WTC11 (cell line): ENCODE results near the gene SUPT5H. TPM values are rescaled to one million over a fixed set of nuclear protein-coding genes. Genes with fewer than 3 reads are reported as not detected.
A peak's percentile ranks its signal among the peaks of the same experiment; 100 is the strongest.

Experiments used
- ATAC-seq: fragments of 200-7000 bp; cut with Tn5 transposase; 2 replicates; pipeline ENCODE4 v1.10.0; 2021; ENCODE audit warnings: mild to moderate bottlenecking, moderate library complexity
- CTCF ChIA-PET: fragments of 300-600 bp; sonication (Branson Sonifier 250); formaldehyde crosslinking; loops from one replicate; lab custom pipeline; 2021; ENCODE audit warnings: antibody characterized with exemption; lab: Charles Lee
- POLR2A ChIA-PET: fragments of 350-600 bp; sonication (Branson Sonifier 250); formaldehyde crosslinking; loops from one replicate; lab custom pipeline; 2021; ENCODE audit warnings: antibody characterized with exemption; lab: Charles Lee
- DNase-seq: peaks from one replicate; pipeline ENCODE4 v3.0.0; 2021; ENCODE audit warnings: low spot score
- H3K27ac Mint-ChIP-seq: 2 replicates; pipeline ENCODE4 v1.8.0; 2021; ENCODE audit warnings: mixed read lengths
- H3K27me3 Mint-ChIP-seq: 2 replicates; pipeline ENCODE4 v1.8.0; 2021; ENCODE audit warnings: low read depth, mild to moderate bottlenecking, moderate library complexity, mixed read lengths
- H3K36me3 Mint-ChIP-seq: 2 replicates; pipeline ENCODE4 v1.8.0; 2021; ENCODE audit warnings: mixed read lengths
- H3K4me1 Mint-ChIP-seq: 2 replicates; pipeline ENCODE4 v1.8.0; 2022; ENCODE audit warnings: mixed read lengths
- H3K4me3 Mint-ChIP-seq: 2 replicates; pipeline ENCODE4 v1.8.0; 2021; ENCODE audit warnings: mild to moderate bottlenecking, moderate library complexity, mixed read lengths
- H3K9me3 Mint-ChIP-seq: 2 replicates; pipeline ENCODE4 v1.8.0; 2021; ENCODE audit warnings: mixed read lengths
- CDX4 ChIP-seq: fragments of 250-450 bp; sonication (Bioruptor Pico); IDR thresholded peaks from 2 replicates; pipeline ENCODE4 v1.9.0; 2021; ENCODE audit warnings: moderate library complexity, mild to moderate bottlenecking, inconsistent platforms, borderline replicate concordance
- CREM ChIP-seq: sonication (generic); formaldehyde crosslinking; IDR thresholded peaks from 2 replicates; pipeline ENCODE4 v1.8.1; 2022; ENCODE audit warnings: mild to moderate bottlenecking, missing genetic modification reagents, moderate library complexity
- CTCF ChIP-seq: fragments of 200-600 bp; IDR thresholded peaks from 2 replicates; pipeline ENCODE4 v1.8.0; 2022; ENCODE audit warnings: antibody characterized with exemption
- ERG ChIP-seq: fragments of 250-450 bp; sonication (Bioruptor Pico); IDR thresholded peaks from 2 replicates; pipeline ENCODE4 v1.8.0; 2021; ENCODE audit warnings: mild to moderate bottlenecking
- GTF2I ChIP-seq: fragments of 250-450 bp; sonication (Bioruptor Pico); conservative IDR thresholded peaks from 2 replicates; pipeline ENCODE4 v1.4.0; 2021; ENCODE audit warnings: mild to moderate bottlenecking
- HMGA2 ChIP-seq: fragments of 250-450 bp; sonication (Bioruptor Pico); IDR thresholded peaks from 2 replicates; pipeline ENCODE4 v1.4.0; 2021; ENCODE audit warnings: mild to moderate bottlenecking, moderate library complexity
- IRF2 ChIP-seq: sonication (generic); formaldehyde crosslinking; IDR thresholded peaks from 2 replicates; pipeline ENCODE4 v1.8.0; 2022; ENCODE audit warnings: low read depth, missing genetic modification reagents, borderline replicate concordance
- KAT7 ChIP-seq: sonication (generic); formaldehyde crosslinking; IDR thresholded peaks from 2 replicates; pipeline ENCODE4 v1.8.1; 2023; ENCODE audit warnings: missing genetic modification reagents, mild to moderate bottlenecking, borderline replicate concordance
- MAX ChIP-seq: sonication (generic); formaldehyde crosslinking; IDR thresholded peaks from 2 replicates; pipeline ENCODE4 v1.8.0; 2022; ENCODE audit warnings: mild to moderate bottlenecking, missing genetic modification reagents
- PRRX2 ChIP-seq: fragments of 250-450 bp; sonication (Bioruptor Pico); IDR thresholded peaks from 2 replicates; pipeline ENCODE4 v1.8.0; 2021; ENCODE audit warnings: mild to moderate bottlenecking
- RORB ChIP-seq: fragments of 250-450 bp; sonication (Bioruptor Pico); IDR thresholded peaks from 2 replicates; pipeline ENCODE4 v1.9.0; 2021; ENCODE audit warnings: mild to moderate bottlenecking
- STAT6 ChIP-seq: sonication (generic); formaldehyde crosslinking; conservative IDR thresholded peaks from 2 replicates; pipeline ENCODE4 v1.8.1; 2023; ENCODE audit warnings: mild to moderate bottlenecking, low read depth, missing genetic modification reagents, moderate library complexity
- TEAD4 ChIP-seq: sonication (generic); formaldehyde crosslinking; IDR thresholded peaks from 2 replicates; pipeline ENCODE4 v1.8.0; 2022; ENCODE audit warnings: mild to moderate bottlenecking, missing genetic modification reagents
- ZMAT4 ChIP-seq: fragments of 250-450 bp; sonication (Bioruptor Pico); IDR thresholded peaks from 2 replicates; pipeline ENCODE4 v1.9.0; 2021; ENCODE audit warnings: mild to moderate bottlenecking
- ZNF219 ChIP-seq: sonication (generic); formaldehyde crosslinking; IDR thresholded peaks from 2 replicates; pipeline ENCODE4 v1.8.0; 2023; ENCODE audit warnings: missing genetic modification reagents, mild to moderate bottlenecking, borderline replicate concordance
- ZNF263 ChIP-seq: sonication (generic); formaldehyde crosslinking; IDR thresholded peaks from 2 replicates; pipeline ENCODE4 v1.8.1; 2022; ENCODE audit warnings: low read depth, mild to moderate bottlenecking, moderate library complexity, missing genetic modification reagents
- ZNF281 ChIP-seq: sonication (generic); formaldehyde crosslinking; IDR thresholded peaks from 2 replicates; pipeline ENCODE4 v1.8.0; 2023; ENCODE audit warnings: mild to moderate bottlenecking, missing genetic modification reagents
- ZNF671 ChIP-seq: fragments of 250-450 bp; sonication (Bioruptor Pico); IDR thresholded peaks from 2 replicates; pipeline ENCODE4 v1.8.0; 2021; ENCODE audit warnings: mild to moderate bottlenecking
- total RNA-seq: library from RNA; stranded (reverse); gene quantifications from 3 replicates; pipeline ENCODE4 v1.2.3, GENCODE V29; 2021

The SUPT5H gene
- total RNA-seq, 1 experiment from 2014 or later: 135 TPM

- peak; percentile 93 for TF ChIP-seq CTCF
These were observed 47.8 kb upstream of the SUPT5H start (continued) for GRCh38 chr19:39397360-39398296.

GRCh38 chr19:39398297-39398864 is 47.0 kb upstream of the SUPT5H start:
- Mint-ChIP-seq H3K27ac (peak overlapping the region; percentile 68), H3K9me3 (no peaks in the 10 kb centered on the region), H3K4me1 (peaks cover 25% of the 10 kb centered on the region), H3K4me3 (no peak overlapping the region), H3K27me3 (no peaks in the 10 kb centered on the region), H3K36me3 (peaks cover 19% of the 10 kb centered on the region)
- TF ChIP-seq PRRX2 (CRISPR knock-in tag): no peak
- ChIA-PET POLR2A (interaction anchor here (0.5 to 1.7 kb wide), 5 partner anchors 8 to 988 kb away, joined by 3 to 7 read pairs (median 5); partner anchors contain the start of genes PLEKHG2, RPS16 and ZFP36), CTCF (interaction anchor here (0.5 to 3.6 kb wide), 27 partner anchors 9 to 578 kb away, joined by 3 to 43 read pairs (median 5); partner anchors contain the start of genes PLEKHG2, RPS16, SAMD4B and SUPT5H)
- DNase-seq: no peak
- no peak for ATAC-seq

- POLR2A ChIA-PET: no interaction called here
- peak overlapping the region; percentile 59 for H3K27ac Mint-ChIP-seq
- peaks cover 30% of the 10 kb centered on the region for H3K4me1 Mint-ChIP-seq
- TF ChIP-seq TEAD4 (CRISPR knock-in tag): no peak
- no peak for TF ChIP-seq CREM (CRISPR knock-in tag)
- TF ChIP-seq HMGA2 (CRISPR knock-in tag): no peak
- no peak for TF ChIP-seq RORB (CRISPR knock-in tag)
- TF ChIP-seq ZNF671 (CRISPR knock-in tag): no peak
- TF ChIP-seq IRF2 (CRISPR knock-in tag): no peak
- no peak for TF ChIP-seq ERG
- TF ChIP-seq ZNF219 (CRISPR knock-in tag): no peak
- TF ChIP-seq ZMAT4 (CRISPR knock-in tag): no peak
- no peak for TF ChIP-seq KAT7
- TF ChIP-seq GTF2I (CRISPR knock-in tag): no peak
- no peak for TF ChIP-seq ZNF281 (CRISPR knock-in tag)
- TF ChIP-seq STAT6: no peak
- no peak for TF ChIP-seq CDX4 (CRISPR knock-in tag)
- TF ChIP-seq ZNF263 (CRISPR knock-in tag): no peak
- no peak for TF ChIP-seq MAX (CRISPR knock-in tag)
- TF ChIP-seq, all 79 proteins: peak for 0
- DNase-seq: no peak
- no peaks in the 10 kb centered on the region for H3K9me3 Mint-ChIP-seq
- H3K4me3 Mint-ChIP-seq: no peak overlapping the region
- H3K27me3 Mint-ChIP-seq: no peaks in the 10 kb centered on the region
- no peak for ATAC-seq
- CTCF ChIA-PET: interaction anchor here (2.4 to 3.6 kb wide), 2 partner anchors 8 to 12 kb away, joined by 12 to 38 read pairs; partner anchors contain the start of genes PLEKHG2 and ZFP36
- peaks cover 12% of the 10 kb centered on the region for H3K36me3 Mint-ChIP-seq
These were observed 45.7 kb upstream of the SUPT5H start for GRCh38 chr19:39399668-39400050.
